NCI-H345 treated with DMSO at 0.1 percent for 48 hours (cell line): ENCODE measurements around the gene CTBP2.

Source experiments
- DNase-seq: peaks from one replicate; lab custom pipeline; 2025; ENCODE audit not compliant: unreplicated experiment; lab: John Stamatoyannopoulos, UW

Gene CTBP2

DNA sequence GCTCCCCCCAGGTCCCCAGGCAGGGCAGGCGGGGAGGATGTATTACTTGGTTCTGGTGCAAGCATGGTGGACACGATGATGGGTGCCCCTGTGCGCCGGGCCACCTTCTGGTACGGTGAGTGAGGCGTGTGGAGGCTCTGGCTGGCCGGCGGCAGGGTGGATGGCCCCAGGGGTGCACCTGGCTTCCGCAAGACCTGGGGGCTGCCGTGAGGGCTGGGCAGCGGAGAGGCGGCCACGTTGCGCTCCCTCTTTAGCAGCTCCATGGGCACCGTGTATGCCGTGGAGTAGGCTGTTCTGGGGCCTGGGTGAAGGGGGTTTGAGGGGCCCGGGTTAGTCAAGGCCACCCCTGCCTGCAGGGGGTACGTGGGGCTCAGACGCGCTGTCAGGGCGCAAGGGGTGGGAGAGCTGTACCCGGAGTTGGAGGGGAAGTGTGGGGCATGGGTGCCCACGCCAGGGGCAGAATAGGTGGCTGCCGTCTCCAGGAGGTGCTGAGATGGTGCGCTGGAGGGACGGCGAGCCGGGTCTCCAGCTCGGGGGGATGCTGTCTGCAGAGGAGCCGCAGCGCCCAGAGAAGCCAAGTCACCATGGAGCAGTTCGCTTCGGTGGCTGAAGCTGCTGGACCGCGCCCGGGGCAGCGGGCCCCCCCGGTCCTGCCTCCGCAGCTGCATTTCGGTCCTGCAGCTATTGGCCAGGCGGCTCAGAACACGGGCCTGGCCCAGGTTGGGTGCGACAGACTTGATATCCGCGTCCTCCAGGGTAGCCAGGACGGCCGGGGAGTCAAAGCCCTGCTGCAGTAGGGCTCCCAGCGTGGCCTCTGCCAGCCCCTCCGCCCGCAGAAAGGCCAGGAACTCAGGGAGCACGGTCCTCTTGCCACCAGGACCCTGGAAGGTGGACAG is 134.1 kb downstream of the CTBP2 start:
- no peak for DNase-seq

- DNase-seq = no peak
Observed at GRCh38 chr10:125025341-125025740, 135.0 kb downstream of the CTBP2 start.

- DNase-seq = no peak
Observed at GRCh38 chr10:125024497-125025234, 135.7 kb downstream of the CTBP2 start.

DNA sequence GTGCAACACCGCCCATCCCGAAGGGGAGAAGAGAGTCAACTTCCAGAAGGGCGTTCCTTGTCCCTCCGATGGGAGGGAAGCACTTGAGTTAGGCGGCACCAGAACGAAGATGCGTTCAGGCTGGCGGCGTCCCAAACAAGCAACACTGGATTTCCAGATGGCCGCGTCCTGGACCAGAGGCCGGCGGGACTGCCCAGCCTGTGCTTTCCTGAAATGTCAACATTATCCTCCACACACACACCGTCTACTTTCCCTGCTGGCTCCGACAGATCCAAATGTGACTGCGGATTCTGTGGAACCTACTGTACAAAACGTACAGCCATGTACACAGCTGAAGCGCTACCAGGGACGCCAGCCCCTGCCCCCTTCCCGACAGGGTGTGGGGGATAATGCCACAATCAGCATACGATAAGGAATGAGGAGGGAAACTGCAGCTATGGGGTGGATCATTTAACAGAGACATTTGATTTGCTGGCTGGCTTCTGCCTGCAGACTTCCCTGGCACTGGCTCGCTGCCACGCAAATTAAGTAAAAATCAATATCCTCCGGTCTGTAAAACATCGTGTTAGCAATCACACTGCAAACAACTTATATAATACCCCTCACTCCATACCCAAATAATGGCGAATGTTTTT is 136.4 kb downstream of the CTBP2 start:
- DNase-seq = peak; percentile 55

DNA sequence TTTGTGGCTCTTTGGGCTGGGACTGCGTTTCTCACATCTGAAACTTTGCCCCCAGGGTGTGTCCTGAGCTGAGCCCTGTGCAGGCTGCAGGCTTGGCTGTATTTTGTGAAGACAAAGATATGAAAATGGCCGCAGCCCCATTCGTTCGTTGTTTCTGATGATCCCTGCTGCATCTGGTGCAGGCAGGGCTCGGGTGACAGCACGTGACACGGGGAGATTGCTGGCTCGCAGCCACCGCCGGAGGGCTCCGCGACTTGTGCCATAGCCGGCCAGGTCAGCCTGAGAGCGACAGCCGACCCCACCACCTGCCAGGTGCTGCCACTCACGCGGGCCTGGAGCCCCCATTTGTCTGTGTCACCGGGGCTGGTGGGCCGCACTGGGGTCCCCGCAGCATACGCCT is 137.1 kb downstream of the CTBP2 start:
- no peak for DNase-seq

GRCh38 chr10:125022671-125023070 is 137.7 kb downstream of the CTBP2 start:
- no peak for DNase-seq

- DNase-seq = no peak
Observed at GRCh38 chr10:125021686-125022344, 138.5 kb downstream of the CTBP2 start.

DNA sequence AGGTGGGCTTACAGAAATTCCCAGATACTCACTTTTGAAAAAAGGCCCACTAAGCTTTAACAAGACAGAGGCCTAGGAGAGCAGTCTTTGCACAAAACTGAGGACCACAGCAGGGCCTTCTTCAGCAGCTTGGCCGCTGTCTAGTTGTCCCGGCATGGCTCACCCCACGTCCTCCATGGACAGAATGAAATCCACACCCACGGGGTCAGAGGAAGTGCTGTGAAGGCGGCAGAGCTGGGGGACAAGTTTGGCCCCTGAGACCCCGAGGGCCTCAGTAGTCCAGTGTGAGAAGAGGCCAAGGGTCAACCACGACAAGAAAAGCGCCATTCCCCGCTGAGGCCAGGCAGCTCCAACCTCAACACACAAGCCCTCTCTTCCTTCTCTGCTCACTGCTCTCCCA is 139.5 kb downstream of the CTBP2 start:
- no peak for DNase-seq

- no peak for DNase-seq
Observed at GRCh38 chr10:125020386-125020785, 140.0 kb downstream of the CTBP2 start.

- DNase-seq = no peak
Observed at GRCh38 chr10:125018576-125019143, 141.7 kb downstream of the CTBP2 start.

GRCh38 chr10:125017547-125018298 is 142.6 kb downstream of the CTBP2 start:
- peak; percentile 53 for DNase-seq

GRCh38 chr10:125016611-125017202 is 143.7 kb downstream of the CTBP2 start:
- no peak for DNase-seq

- no peak for DNase-seq
Observed at GRCh38 chr10:125016123-125016522, 144.2 kb downstream of the CTBP2 start.

DNA sequence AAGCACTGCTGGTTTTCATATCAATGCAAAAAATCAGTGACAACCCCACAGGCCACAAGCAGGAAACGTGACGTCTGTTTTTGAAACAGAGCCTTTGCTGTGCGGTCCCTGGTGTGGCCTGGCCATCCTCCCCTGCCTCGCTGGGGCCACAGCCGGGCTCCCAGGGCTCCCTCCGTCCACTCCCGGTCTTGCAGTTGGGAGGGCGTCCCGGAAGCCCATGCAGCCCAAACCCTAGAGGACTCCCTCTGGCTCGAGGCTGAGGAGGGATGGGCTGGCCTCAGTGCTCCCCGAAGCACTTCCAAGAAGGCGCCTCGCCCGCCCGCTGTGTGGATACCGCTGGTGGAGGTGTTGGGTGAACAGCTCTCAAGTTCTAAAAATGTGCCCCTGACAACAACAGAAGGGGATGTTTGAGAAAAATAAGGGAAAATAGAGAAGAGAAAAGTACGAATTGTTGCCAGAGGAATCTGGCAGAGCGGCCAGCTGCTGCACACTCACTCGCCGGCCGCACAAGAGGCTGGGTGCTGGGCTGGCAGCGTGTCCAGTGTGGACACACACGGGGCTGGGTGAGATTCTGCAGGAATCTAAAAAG is 144.9 kb downstream of the CTBP2 start:
- no peak for DNase-seq

- DNase-seq = no peak
Observed at GRCh38 chr10:125014836-125015355, 145.5 kb downstream of the CTBP2 start.

DNA sequence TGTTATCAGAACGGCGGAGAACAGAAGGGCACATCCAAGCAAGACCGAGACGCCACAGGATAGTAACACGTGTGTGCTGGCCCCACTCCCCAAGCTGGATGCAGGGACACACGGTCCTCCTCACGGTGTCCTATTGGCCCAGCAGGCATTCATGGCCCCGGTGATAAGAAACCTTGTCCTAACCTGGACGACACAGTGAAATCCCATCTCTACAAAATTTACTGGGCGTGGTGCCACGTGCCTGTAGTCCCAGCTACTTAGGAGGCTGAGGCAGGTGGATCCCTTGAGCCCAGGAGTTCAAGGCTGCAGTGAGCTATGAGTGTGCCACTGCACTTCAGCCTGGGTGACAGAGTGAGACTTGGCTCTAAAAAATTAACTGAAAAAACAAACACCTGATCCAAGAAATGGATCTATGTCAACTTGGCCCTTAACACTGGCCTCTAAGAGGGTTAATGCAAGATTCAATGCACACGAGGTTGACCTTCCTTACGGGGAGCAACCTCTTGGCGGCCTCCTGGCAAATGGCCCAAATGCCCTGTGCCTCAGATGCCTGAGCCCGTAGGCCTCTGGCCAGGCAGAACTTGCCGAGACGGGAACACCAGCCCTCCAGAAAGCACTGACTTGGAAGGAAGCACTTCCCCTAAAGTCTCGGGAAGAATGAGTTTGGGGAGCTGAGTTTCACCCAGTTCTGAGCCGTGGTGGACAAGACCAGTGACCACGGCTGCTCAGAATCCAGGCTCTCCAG is 146.1 kb downstream of the CTBP2 start:
- no peak for DNase-seq

GRCh38 chr10:125013529-125013872 is 146.9 kb downstream of the CTBP2 start:
- DNase-seq = no peak

GRCh38 chr10:125012851-125013528 is 147.4 kb downstream of the CTBP2 start:
- DNase-seq = no peak
